WTC11 (cell line): ENCODE results near the gene NTNG2. TPM values are rescaled to one million over a fixed set of nuclear protein-coding genes. Genes with fewer than 3 reads are reported as not detected.

Experiments
- ATAC-seq: fragments of 200-7000 bp; cut with Tn5 transposase; 2 replicates; pipeline ENCODE4 v1.10.0; 2021; ENCODE audit warnings: mild to moderate bottlenecking, moderate library complexity
- CTCF ChIA-PET: fragments of 300-600 bp; sonication (Branson Sonifier 250); formaldehyde crosslinking; loops from one replicate; lab custom pipeline; 2021; ENCODE audit warnings: antibody characterized with exemption; lab: Charles Lee
- POLR2A ChIA-PET: fragments of 350-600 bp; sonication (Branson Sonifier 250); formaldehyde crosslinking; loops from one replicate; lab custom pipeline; 2021; ENCODE audit warnings: antibody characterized with exemption; lab: Charles Lee
- DNase-seq: peaks from one replicate; pipeline ENCODE4 v3.0.0; 2021; ENCODE audit warnings: low spot score
- H3K27ac Mint-ChIP-seq: 2 replicates; pipeline ENCODE4 v1.8.0; 2021; ENCODE audit warnings: mixed read lengths
- H3K27me3 Mint-ChIP-seq: 2 replicates; pipeline ENCODE4 v1.8.0; 2021; ENCODE audit warnings: low read depth, mild to moderate bottlenecking, moderate library complexity, mixed read lengths
- H3K36me3 Mint-ChIP-seq: 2 replicates; pipeline ENCODE4 v1.8.0; 2021; ENCODE audit warnings: mixed read lengths
- H3K4me1 Mint-ChIP-seq: 2 replicates; pipeline ENCODE4 v1.8.0; 2022; ENCODE audit warnings: mixed read lengths
- H3K4me3 Mint-ChIP-seq: 2 replicates; pipeline ENCODE4 v1.8.0; 2021; ENCODE audit warnings: mild to moderate bottlenecking, moderate library complexity, mixed read lengths
- H3K9me3 Mint-ChIP-seq: 2 replicates; pipeline ENCODE4 v1.8.0; 2021; ENCODE audit warnings: mixed read lengths
- AFF4 ChIP-seq: sonication (generic); formaldehyde crosslinking; IDR thresholded peaks from 2 replicates; pipeline ENCODE4 v1.8.1; 2023; ENCODE audit warnings: mild to moderate bottlenecking, missing genetic modification reagents, borderline replicate concordance
- AR ChIP-seq: fragments of 250-450 bp; sonication (Bioruptor Pico); IDR thresholded peaks from 2 replicates; pipeline ENCODE4 v1.9.0; 2021; ENCODE audit warnings: mild to moderate bottlenecking
- ATF3 ChIP-seq: sonication (generic); formaldehyde crosslinking; conservative IDR thresholded peaks from 2 replicates; pipeline ENCODE4 v1.8.1; 2022; ENCODE audit warnings: mild to moderate bottlenecking, missing genetic modification reagents
- E2F5 ChIP-seq: sonication (generic); formaldehyde crosslinking; IDR thresholded peaks from 2 replicates; pipeline ENCODE4 v1.8.1; 2022; ENCODE audit warnings: mild to moderate bottlenecking, moderate library complexity, missing genetic modification reagents
- ELF4 ChIP-seq: sonication (generic); formaldehyde crosslinking; IDR thresholded peaks from 2 replicates; pipeline ENCODE4 v1.8.1; 2022; ENCODE audit warnings: low read depth, mild to moderate bottlenecking, moderate library complexity, missing genetic modification reagents
- ESRRA ChIP-seq: sonication (generic); formaldehyde crosslinking; IDR thresholded peaks from 2 replicates; pipeline ENCODE4 v1.8.1; 2022; ENCODE audit warnings: mild to moderate bottlenecking, missing genetic modification reagents, borderline replicate concordance
- FOXK1 ChIP-seq: sonication (generic); formaldehyde crosslinking; IDR thresholded peaks from 2 replicates; pipeline ENCODE4 v1.8.0; 2022; ENCODE audit warnings: mild to moderate bottlenecking, moderate library complexity, missing genetic modification reagents
- JUN ChIP-seq: sonication (generic); formaldehyde crosslinking; IDR thresholded peaks from 2 replicates; pipeline ENCODE4 v1.8.0; 2023; ENCODE audit warnings: mild to moderate bottlenecking, missing genetic modification reagents
- NR1H2 ChIP-seq: sonication (generic); formaldehyde crosslinking; IDR thresholded peaks from 2 replicates; pipeline ENCODE4 v1.9.0; 2021; ENCODE audit warnings: mild to moderate bottlenecking, moderate library complexity, missing genetic modification reagents
- SOX15 ChIP-seq: fragments of 250-450 bp; sonication (Bioruptor Pico); IDR thresholded peaks from 2 replicates; pipeline ENCODE4 v1.9.0; 2021; ENCODE audit warnings: mild to moderate bottlenecking
- SP1 ChIP-seq: sonication (generic); formaldehyde crosslinking; conservative IDR thresholded peaks from 2 replicates; pipeline ENCODE4 v1.8.1; 2022; ENCODE audit warnings: missing genetic modification reagents
- TCF7 ChIP-seq: sonication (generic); formaldehyde crosslinking; IDR thresholded peaks from 2 replicates; pipeline ENCODE4 v1.8.0; 2022; ENCODE audit warnings: mild to moderate bottlenecking, low read depth, missing genetic modification reagents, moderate library complexity
- TEAD4 ChIP-seq: sonication (generic); formaldehyde crosslinking; IDR thresholded peaks from 2 replicates; pipeline ENCODE4 v1.8.0; 2022; ENCODE audit warnings: mild to moderate bottlenecking, missing genetic modification reagents
- ZBTB21 ChIP-seq: sonication (generic); formaldehyde crosslinking; IDR thresholded peaks from 2 replicates; pipeline ENCODE4 v1.8.1; 2023; ENCODE audit warnings: mild to moderate bottlenecking, missing genetic modification reagents, borderline replicate concordance
- ZNF263 ChIP-seq: sonication (generic); formaldehyde crosslinking; IDR thresholded peaks from 2 replicates; pipeline ENCODE4 v1.8.1; 2022; ENCODE audit warnings: low read depth, mild to moderate bottlenecking, moderate library complexity, missing genetic modification reagents
- ZNF396 ChIP-seq: fragments of 250-450 bp; sonication (Bioruptor Pico); IDR thresholded peaks from 2 replicates; pipeline ENCODE4 v1.8.0; 2021; ENCODE audit warnings: mild to moderate bottlenecking, moderate library complexity, borderline replicate concordance
- ZSCAN18 ChIP-seq: fragments of 250-450 bp; sonication (Bioruptor Pico); IDR thresholded peaks from 2 replicates; pipeline ENCODE4 v2.1.2; 2022; ENCODE audit warnings: mild to moderate bottlenecking, moderate library complexity
- total RNA-seq: library from RNA; stranded (reverse); gene quantifications from 3 replicates; pipeline ENCODE4 v1.2.3, GENCODE V29; 2021
- TF ChIP-seq, protein P1 (sequence below): fragments of 200-600 bp; IDR thresholded peaks from 2 replicates; pipeline ENCODE4 v1.8.0; 2022; ENCODE audit warnings: antibody characterized with exemption
- TF ChIP-seq, protein P2 (sequence below): fragments of 250-450 bp; sonication (Bioruptor Pico); conservative IDR thresholded peaks from 2 replicates; pipeline ENCODE4 v1.9.0; 2021; ENCODE audit warnings: mild to moderate bottlenecking
- TF ChIP-seq, protein P3 (sequence below): sonication (generic); formaldehyde crosslinking; IDR thresholded peaks from 2 replicates; pipeline ENCODE4 v1.8.1; 2023; ENCODE audit warnings: mild to moderate bottlenecking, moderate library complexity, missing genetic modification reagents

The NTNG2 gene
- total RNA-seq, 1 experiment from 2014 or later = 3.1 TPM

DNA sequence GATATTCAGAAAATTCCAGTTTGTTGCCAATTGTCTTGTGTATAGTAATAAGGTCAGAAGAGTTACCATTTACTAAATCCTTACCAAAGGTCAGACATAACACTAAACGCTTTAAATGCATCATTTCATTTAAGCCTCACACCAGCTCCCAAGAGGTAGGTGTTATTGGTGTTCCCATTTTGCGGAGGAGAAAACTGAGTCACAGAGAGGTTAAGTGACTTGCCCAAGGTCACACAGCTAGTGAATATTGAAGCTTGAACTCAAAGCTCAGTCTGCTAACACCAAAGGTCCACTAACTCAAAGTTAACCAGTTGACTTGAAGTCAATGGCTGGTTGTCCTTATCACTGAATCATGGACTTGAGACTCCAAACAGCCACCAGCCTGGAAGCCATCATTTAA is 40.8 kb upstream of the NTNG2 start:
- H3K4me3 Mint-ChIP-seq = no peak overlapping the region
- H3K27ac Mint-ChIP-seq = no peak overlapping the region
- peaks cover 6% of the 10 kb centered on the region; the same call in 1 of the 2 replicates for H3K9me3 Mint-ChIP-seq
- TF ChIP-seq, protein P1, sequence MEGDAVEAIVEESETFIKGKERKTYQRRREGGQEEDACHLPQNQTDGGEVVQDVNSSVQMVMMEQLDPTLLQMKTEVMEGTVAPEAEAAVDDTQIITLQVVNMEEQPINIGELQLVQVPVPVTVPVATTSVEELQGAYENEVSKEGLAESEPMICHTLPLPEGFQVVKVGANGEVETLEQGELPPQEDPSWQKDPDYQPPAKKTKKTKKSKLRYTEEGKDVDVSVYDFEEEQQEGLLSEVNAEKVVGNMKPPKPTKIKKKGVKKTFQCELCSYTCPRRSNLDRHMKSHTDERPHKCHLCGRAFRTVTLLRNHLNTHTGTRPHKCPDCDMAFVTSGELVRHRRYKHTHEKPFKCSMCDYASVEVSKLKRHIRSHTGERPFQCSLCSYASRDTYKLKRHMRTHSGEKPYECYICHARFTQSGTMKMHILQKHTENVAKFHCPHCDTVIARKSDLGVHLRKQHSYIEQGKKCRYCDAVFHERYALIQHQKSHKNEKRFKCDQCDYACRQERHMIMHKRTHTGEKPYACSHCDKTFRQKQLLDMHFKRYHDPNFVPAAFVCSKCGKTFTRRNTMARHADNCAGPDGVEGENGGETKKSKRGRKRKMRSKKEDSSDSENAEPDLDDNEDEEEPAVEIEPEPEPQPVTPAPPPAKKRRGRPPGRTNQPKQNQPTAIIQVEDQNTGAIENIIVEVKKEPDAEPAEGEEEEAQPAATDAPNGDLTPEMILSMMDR = no peak
- TF ChIP-seq FOXK1 (CRISPR knock-in tag) = no peak
- no peak for TF ChIP-seq ATF3
- TF ChIP-seq JUN (CRISPR knock-in tag) = no peak
- no peak for TF ChIP-seq TCF7 (CRISPR knock-in tag)
- TF ChIP-seq NR1H2 (CRISPR knock-in tag) = no peak
- TF ChIP-seq ZNF396 (CRISPR knock-in tag) = no peak
- TF ChIP-seq, protein P2, sequence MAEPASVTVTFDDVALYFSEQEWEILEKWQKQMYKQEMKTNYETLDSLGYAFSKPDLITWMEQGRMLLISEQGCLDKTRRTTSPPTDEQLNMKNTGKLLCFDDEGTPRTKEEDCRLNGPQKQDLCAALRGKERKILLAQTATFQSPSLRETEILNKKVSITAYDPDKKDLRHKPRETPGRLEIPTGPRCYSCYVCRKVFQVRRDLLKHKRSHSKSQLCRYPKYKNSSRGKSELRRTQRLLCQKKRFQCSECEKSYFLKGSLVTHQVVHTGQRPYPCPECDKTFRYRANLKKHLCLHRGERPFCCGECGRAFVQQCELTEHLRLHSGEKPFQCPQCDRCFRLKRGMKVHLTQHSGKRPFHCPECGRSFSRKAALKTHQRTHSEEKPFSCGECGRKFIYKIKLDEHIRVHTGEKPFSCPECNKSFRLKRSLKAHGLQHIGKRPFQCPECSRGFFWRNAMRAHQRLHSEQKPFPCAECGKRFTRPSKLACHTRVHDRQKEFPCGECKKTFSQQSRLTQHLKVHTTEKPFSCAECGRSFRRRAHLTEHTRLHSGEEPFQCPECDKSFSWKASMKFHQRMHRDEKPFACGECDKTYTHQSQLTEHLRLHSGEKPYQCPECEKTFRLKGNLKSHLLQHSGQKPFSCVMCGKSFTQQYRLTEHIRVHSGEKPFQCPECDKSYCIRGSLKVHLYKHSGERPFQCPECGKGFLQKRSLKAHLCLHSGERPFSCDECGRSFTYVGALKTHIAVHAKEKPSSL = no peak
- TF ChIP-seq ELF4 = no peak
- TF ChIP-seq, protein P3, sequence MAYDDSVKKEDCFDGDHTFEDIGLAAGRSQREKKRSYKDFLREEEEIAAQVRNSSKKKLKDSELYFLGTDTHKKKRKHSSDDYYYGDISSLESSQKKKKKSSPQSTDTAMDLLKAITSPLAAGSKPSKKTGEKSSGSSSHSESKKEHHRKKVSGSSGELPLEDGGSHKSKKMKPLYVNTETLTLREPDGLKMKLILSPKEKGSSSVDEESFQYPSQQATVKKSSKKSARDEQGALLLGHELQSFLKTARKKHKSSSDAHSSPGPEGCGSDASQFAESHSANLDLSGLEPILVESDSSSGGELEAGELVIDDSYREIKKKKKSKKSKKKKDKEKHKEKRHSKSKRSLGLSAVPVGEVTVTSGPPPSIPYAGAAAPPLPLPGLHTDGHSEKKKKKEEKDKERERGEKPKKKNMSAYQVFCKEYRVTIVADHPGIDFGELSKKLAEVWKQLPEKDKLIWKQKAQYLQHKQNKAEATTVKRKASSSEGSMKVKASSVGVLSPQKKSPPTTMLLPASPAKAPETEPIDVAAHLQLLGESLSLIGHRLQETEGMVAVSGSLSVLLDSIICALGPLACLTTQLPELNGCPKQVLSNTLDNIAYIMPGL (CRISPR knock-in tag) = no peak
- no peak for TF ChIP-seq ZSCAN18
- no peak for TF ChIP-seq E2F5 (CRISPR knock-in tag)
- TF ChIP-seq AFF4 (CRISPR knock-in tag) = no peak
- no peak for TF ChIP-seq TEAD4
- TF ChIP-seq ZNF263 (CRISPR knock-in tag) = no peak
- no peak for TF ChIP-seq SOX15 (CRISPR knock-in tag)
- no peak for TF ChIP-seq SP1 (CRISPR knock-in tag)
- no peak for TF ChIP-seq ZBTB21 (CRISPR knock-in tag)
- TF ChIP-seq ESRRA (CRISPR knock-in tag) = no peak
- no peak for TF ChIP-seq AR (CRISPR knock-in tag)
- H3K27me3 Mint-ChIP-seq = peaks cover 18% of the 10 kb centered on the region
- H3K36me3 Mint-ChIP-seq = no peaks in the 10 kb centered on the region
- ATAC-seq (no peak), DNase-seq (no peak)
- ChIA-PET CTCF (no interaction called here), POLR2A (no interaction called here)
- peaks cover 45% of the 10 kb centered on the region for H3K4me1 Mint-ChIP-seq
